PC-9 (cell line): Measurements from ENCODE around the gene UNC45A. TPM values are rescaled to one million over a fixed set of nuclear protein-coding genes. Genes with fewer than 3 reads are reported as not detected.

Experiments used
- BruUV-seq: library from RNA; stranded (reverse); fragments of 400-500 nt; replicated peaks from 2 replicates; lab custom pipeline; 2021; lab: Mats Ljungman, UMichigan
- CTCF ChIA-PET: fragments of 300-600 bp; sonication (Branson Sonifier 250); formaldehyde crosslinking; loops from one replicate; lab custom pipeline; 2022; ENCODE audit warnings: antibody characterized with exemption; lab: Charles Lee
- POLR2A ChIA-PET: fragments of 300-600 bp; sonication (Branson Sonifier 250); formaldehyde crosslinking; loops from one replicate; lab custom pipeline; 2022; ENCODE audit warnings: antibody characterized with exemption; ENCODE audit not compliant: unreplicated experiment; lab: Charles Lee
- DNase-seq, 2 experiments: peaks; one replicate each; pipeline versions ENCODE4 v3.0.0 to v3.0.0-alpha.2; 2015 to 2022; ENCODE audit warnings: mixed read lengths in 1 of 2
- H2AFZ ChIP-seq: fragments of 200-600 bp; sonication (generic); 2 replicates; pipeline ENCODE4 v1.8.1; 2017; ENCODE audit warnings: antibody characterized with exemption
- H3F3A ChIP-seq: fragments of 200-600 bp; sonication (generic); 2 replicates; pipeline ENCODE4 v1.8.1; 2017; ENCODE audit warnings: antibody characterized with exemption, mild to moderate bottlenecking, low read depth; ENCODE audit not compliant: insufficient read depth
- H3K27ac ChIP-seq: fragments of 200-600 bp; sonication (generic); 2 replicates; pipeline ENCODE4 v1.6.1; 2016; ENCODE audit warnings: mixed run types
- H3K27me3 ChIP-seq: fragments of 200-600 bp; sonication (generic); 2 replicates; pipeline ENCODE4 v1.6.1; 2016; ENCODE audit warnings: low read depth, mixed run types; ENCODE audit not compliant: insufficient read depth
- H3K36me3 ChIP-seq: fragments of 200-600 bp; sonication (generic); 2 replicates; pipeline ENCODE4 v1.6.1; 2016; ENCODE audit warnings: low read depth, mixed run types
- H3K4me1 ChIP-seq: fragments of 200-600 bp; sonication (generic); replicated peaks from 2 replicates; pipeline ENCODE4 v1.6.1; 2016; ENCODE audit warnings: mixed run types; ENCODE audit not compliant: insufficient read depth
- H3K4me2 ChIP-seq: fragments of 200-600 bp; sonication (generic); 2 replicates; pipeline ENCODE4 v1.6.1; 2017; ENCODE audit warnings: mixed run types
- H3K4me3 ChIP-seq: fragments of 200-600 bp; sonication (generic); 2 replicates; pipeline ENCODE4 v1.6.1; 2016; ENCODE audit warnings: mixed run types
- H3K79me2 ChIP-seq: fragments of 200-600 bp; sonication (generic); 2 replicates; pipeline ENCODE4 v1.6.1; 2017; ENCODE audit warnings: low read depth, mixed run types
- H3K9me2 ChIP-seq: fragments of 200-600 bp; sonication (generic); 2 replicates; pipeline ENCODE4 v1.8.1; 2017; ENCODE audit warnings: mild to moderate bottlenecking; ENCODE audit not compliant: insufficient read depth
- H3K9me3 ChIP-seq: fragments of 200-600 bp; sonication (generic); 2 replicates; pipeline ENCODE4 v1.8.1; 2016; ENCODE audit warnings: low read depth; ENCODE audit not compliant: insufficient read depth
- H4K20me1 ChIP-seq: fragments of 200-600 bp; sonication (generic); 2 replicates; pipeline ENCODE4 v1.8.1; 2017; ENCODE audit not compliant: insufficient read depth
- CTCF ChIP-seq: fragments of 200-600 bp; sonication (generic); conservative IDR thresholded peaks from 2 replicates; pipeline ENCODE4 v1.6.1; 2017; ENCODE audit warnings: mixed run types, antibody characterized with exemption, mild to moderate bottlenecking, moderate library complexity
- EZH2 ChIP-seq: fragments of 200-600 bp; sonication (generic); IDR thresholded peaks from 2 replicates; pipeline ENCODE4 v1.8.0; 2017; ENCODE audit warnings: antibody characterized with exemption, low read depth
- intact Hi-C: fragments of 100-400 bp; cut with micrococcal nuclease; formaldehyde crosslinking; loops from one replicate; pipeline ENCODE4 v1.10.0; 2022; ENCODE audit not compliant: unreplicated experiment
- total RNA-seq: library from RNA; stranded (reverse); gene quantifications from 2 replicates; pipeline ENCODE4 v1.2.3, GENCODE V29; 2021

Gene UNC45A
- total RNA-seq, 1 experiment from 2014 or later = 81.8 TPM

- H3K4me1 ChIP-seq = peaks cover 33% of the 10 kb centered on the region
- intact Hi-C loops = loop anchor here (1.0 to 10.0 kb wide), 6 partner anchors 29 to 829 kb away; partner anchors contain the start of genes BLM, IDH2 and MAN2A2
- H3K27me3 ChIP-seq = no peaks in the 10 kb centered on the region
- H3K36me3 ChIP-seq = no peaks in the 10 kb centered on the region
- H3K9me3 ChIP-seq = no peaks in the 10 kb centered on the region
- peaks cover 11% of the 10 kb centered on the region for H3K79me2 ChIP-seq
- H3K4me2 ChIP-seq = peak overlapping the region; percentile 73
- ChIA-PET POLR2A (interaction anchor here (0.5 to 0.6 kb wide), 3 partner anchors 30 to 1879 kb away, joined by 3 to 7 read pairs (median 4); no protein-coding TSS in a partner anchor), CTCF (interaction anchor here (0.5 to 2.2 kb wide), 8 partner anchors 10 to 638 kb away, joined by 3 to 11 read pairs (median 4); partner anchors contain the start of genes MAN2A2 and VPS33B)
- H2AFZ ChIP-seq = peak overlapping the region; percentile 100; the same call in 1 of the 2 replicates
- H3K27ac ChIP-seq = no peak overlapping the region
- peaks cover 15% of the 10 kb centered on the region; the same call in 1 of the 2 replicates for H3F3A ChIP-seq
- H3K4me3 ChIP-seq = peak overlapping the region; percentile 88; the same call in 1 of the 2 replicates
- DNase-seq = no peak
- H4K20me1 ChIP-seq = no peaks in the 10 kb centered on the region
- no peaks in the 10 kb centered on the region for H3K9me2 ChIP-seq
- BruUV-seq = no TSS peak
- TF ChIP-seq CTCF (no peak), EZH2 (no peak)
Observed at GRCh38 chr15:90931575-90931827, 3.6 kb upstream of the UNC45A start.

- H3K9me2 ChIP-seq = no peaks in the 10 kb centered on the region
- H3K4me1 ChIP-seq = peaks cover 33% of the 10 kb centered on the region
- intact Hi-C loops = loop anchor here (1.0 to 10.0 kb wide), 7 partner anchors 29 to 830 kb away; partner anchors contain the start of genes BLM, IDH2 and MAN2A2
- peak within 1 kb of the TSS; percentile 58 for H3K27ac ChIP-seq
- no peaks in the 10 kb centered on the region for H3K36me3 ChIP-seq
- no peaks in the 10 kb centered on the region for H4K20me1 ChIP-seq
- peak; percentile 84 to 89 for DNase-seq
- TF ChIP-seq EZH2 = no peak
- TF ChIP-seq CTCF = peak; percentile 88
- ChIA-PET POLR2A (interaction anchor here (0.5 to 0.6 kb wide), 3 partner anchors 31 to 1879 kb away, joined by 3 to 7 read pairs (median 4); no protein-coding TSS in a partner anchor), CTCF (interaction anchor here (0.6 to 2.2 kb wide), 10 partner anchors 10 to 866 kb away, joined by 3 to 11 read pairs (median 4); partner anchors contain the start of genes MAN2A2 and VPS33B)
- peak within 1 kb of the TSS; percentile 88 for H3K4me3 ChIP-seq
- peaks cover 15% of the 10 kb centered on the region; the same call in 1 of the 2 replicates for H3F3A ChIP-seq
- H3K4me2 ChIP-seq = peak within 1 kb of the TSS; percentile 73
- H3K9me3 ChIP-seq = no peaks in the 10 kb centered on the region
- H3K27me3 ChIP-seq = no peaks in the 10 kb centered on the region
- peaks cover 11% of the 10 kb centered on the region for H3K79me2 ChIP-seq
- peak within 1 kb of the TSS; percentile 100 for H2AFZ ChIP-seq
- no TSS peak for BruUV-seq
Observed at GRCh38 chr15:90931828-90932659, 3.0 kb upstream of the UNC45A start, which contains the start of gene HDDC3. Gene HDDC3, minus strand, starts transcription at chr15:90932549. Its CDS starts 9 bp downstream, at chr15:90932540.

GRCh38 chr15:90932660-90932991 lies 2.5 kb upstream of the UNC45A start:
- CTCF ChIA-PET = interaction anchor here (0.6 to 2.2 kb wide), 6 partner anchors 30 to 866 kb away, joined by 3 to 11 read pairs (median 4); partner anchors contain the start of genes MAN2A2 and VPS33B
- DNase-seq = no peak
- H3K4me3 ChIP-seq = peak overlapping the region; percentile 88; the same call in 1 of the 2 replicates
- POLR2A ChIA-PET = no interaction called here
- H3K9me2 ChIP-seq = no peaks in the 10 kb centered on the region
- no peaks in the 10 kb centered on the region for H3K27me3 ChIP-seq
- TF ChIP-seq EZH2 (no peak), CTCF (peak; percentile 19; the same call in 1 of the 2 replicates)
- no peaks in the 10 kb centered on the region for H3K9me3 ChIP-seq
- no peaks in the 10 kb centered on the region for H4K20me1 ChIP-seq
- no peak overlapping the region for H3K27ac ChIP-seq
- H3K4me1 ChIP-seq = peaks cover 33% of the 10 kb centered on the region
- no peaks in the 10 kb centered on the region for H3K36me3 ChIP-seq
- peaks cover 11% of the 10 kb centered on the region for H3K79me2 ChIP-seq
- H3F3A ChIP-seq = peaks cover 15% of the 10 kb centered on the region; the same call in 1 of the 2 replicates
- peak overlapping the region; percentile 100 for H2AFZ ChIP-seq
- intact Hi-C loops = loop anchor here (1.0 to 10.0 kb wide), 5 partner anchors 101 to 830 kb away; partner anchors contain the start of genes BLM and IDH2
- H3K4me2 ChIP-seq = peak overlapping the region; percentile 73
- no TSS peak for BruUV-seq
